Activated T-helper 1 cell treated with anti-CD3 and anti-CD28 coated beads, Interleukin-12 subunit alpha, Interleukin-12 subunit beta, Interleukin-2, Interleukin-4 antibody, amounts not matched to agents 30 ng/mL and 10 ng/mL and 1 ng/mL, durations not matched to agents 14 hours and 24 hours and 36 hours (primary cell): ENCODE data around the gene ACTL6A. TPM values are rescaled to one million over a fixed set of nuclear protein-coding genes. Genes with fewer than 3 reads are reported as not detected.

Source experiments
- total RNA-seq: library from RNA; stranded (reverse); gene quantifications from 2 replicates; pipeline ENCODE4 v1.2.3, GENCODE V29; 2022

ACTL6A gene
- total RNA-seq, 1 donor from 2014 or later = 117 TPM

Other genes with a start within 250 kb of the ACTL6A start
- gene ZNF639, start 239.9 kb upstream of the ACTL6A start, total RNA-seq = 36.2 and 37.0 TPM in 2 replicates
- gene MFN1, start 215.2 kb upstream of the ACTL6A start, total RNA-seq = 29.5 and 37.7 TPM in 2 replicates
- 13.9 and 15.4 TPM in 2 replicates for gene GNB4, start 111.5 kb upstream of the ACTL6A start, total RNA-seq
- 65.1 and 65.5 TPM in 2 replicates for gene MRPL47, start 41.7 kb downstream of the ACTL6A start, total RNA-seq
- gene NDUFB5, start 41.9 kb downstream of the ACTL6A start, total RNA-seq = 81.5 and 86.1 TPM in 2 replicates
- 11.1 and 11.3 TPM in 2 replicates for gene USP13, start 90.1 kb downstream of the ACTL6A start, total RNA-seq